Measurements from ENCODE around the gene ATP6V0D1. TPM values are rescaled to one million over a fixed set of nuclear protein-coding genes. Genes with fewer than 3 reads are reported as not detected.
A peak's percentile ranks its signal among the peaks of the same experiment; 100 is the strongest.

ATP6V0D1 gene
- total RNA-seq, 1 experiment from 2014 or later: 43.0 TPM

DNA sequence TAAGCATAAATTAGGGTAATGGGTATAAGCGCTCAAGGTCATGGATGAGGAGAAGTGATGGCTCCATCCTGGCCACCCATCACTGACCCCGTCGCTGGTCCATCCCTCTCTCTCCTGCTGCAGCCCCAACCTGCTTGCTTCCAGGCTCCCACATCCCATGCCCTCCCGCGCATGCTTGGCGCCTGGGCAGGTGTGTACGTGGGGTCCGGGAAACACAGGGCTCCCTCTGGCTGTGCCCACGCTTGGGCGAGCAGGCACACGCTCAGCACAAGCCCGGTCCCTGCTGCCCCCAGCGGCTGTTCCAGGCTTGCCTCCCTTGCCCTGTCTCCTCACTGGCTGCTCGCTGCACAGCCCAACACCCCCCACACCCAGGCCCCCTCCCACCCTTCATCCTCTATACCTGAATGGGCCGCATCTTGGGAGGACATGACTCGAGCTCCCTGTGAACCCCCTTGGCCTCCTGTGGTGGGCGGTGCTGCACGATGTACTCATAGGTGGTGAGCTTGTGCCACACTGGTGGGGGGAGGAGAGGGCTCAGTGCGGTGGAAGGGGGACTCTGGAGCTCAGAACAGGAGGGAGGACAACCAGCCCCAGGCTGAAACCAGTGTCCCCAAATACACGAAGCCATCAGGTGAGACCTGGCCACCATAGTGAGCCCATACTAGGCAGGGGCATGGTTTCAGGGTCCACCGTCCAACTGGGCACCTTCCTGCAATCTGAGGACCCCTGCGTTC is 83.0 kb downstream of the ATP6V0D1 start:
- Histone ChIP-seq H2BK20ac (ENCODE audit: low read depth, low read length, poor library complexity, severe bottlenecking) (no peak overlapping the region), H3K23ac (ENCODE audit: insufficient read length, low read depth, low read length) (no peak overlapping the region), H2BK15ac (ENCODE audit: low read depth, low read length) (no peak overlapping the region; the same call in 1 of the 2 replicates), H4K20me1 (ENCODE audit: control insufficient read depth, insufficient read depth, insufficient read length) (peaks cover 2% of the 10 kb centered on the region), H4K8ac (replicated peaks; ENCODE audit: insufficient read length, low read depth, low read length) (no peak overlapping the region), H2AK5ac (ENCODE audit: insufficient read length, low read length) (no peak overlapping the region), H3K9ac (ENCODE audit: extremely low read depth, insufficient read length, low read length) (no peak overlapping the region), H3K18ac (ENCODE audit: insufficient read length, low read depth, low read length) (no peak overlapping the region), H3K14ac (ENCODE audit: insufficient read depth, low read length) (no peak overlapping the region), H3K9me3 (ENCODE audit: control insufficient read depth, low read depth, low read length) (no peaks in the 10 kb centered on the region), H4K5ac (ENCODE audit: insufficient read length, low read depth, low read length) (no peak overlapping the region), H3K23me2 (ENCODE audit: insufficient read length, low read depth, low read length, poor library complexity, severe bottlenecking) (peaks cover 3% of the 10 kb centered on the region), H2BK120ac (ENCODE audit: low read depth, low read length, poor library complexity, severe bottlenecking) (no peak overlapping the region), H2AFZ (ENCODE audit: low read length) (no peak overlapping the region), H3K79me1 (ENCODE audit: insufficient read depth, low read depth, low read length, poor library complexity, severe bottlenecking) (no peaks in the 10 kb centered on the region), H3K4me2 (ENCODE audit: insufficient read depth, insufficient read length, low read length) (no peak overlapping the region), H3K4ac (ENCODE audit: low read depth, low read length) (no peak overlapping the region), H3K27ac (ENCODE audit: insufficient read length, low read depth, low read length) (no peak overlapping the region), H2BK5ac (ENCODE audit: insufficient read length, low read length) (no peak overlapping the region), H3K4me1 (ENCODE audit: insufficient read depth, low read length) (no peaks in the 10 kb centered on the region), H3K79me2 (ENCODE audit: insufficient read depth, low read length) (no peaks in the 10 kb centered on the region), H2BK12ac (ENCODE audit: insufficient read length, low read depth, low read length) (no peak overlapping the region), H3K27me3 (ENCODE audit: insufficient read depth, low read length) (peaks cover 20% of the 10 kb centered on the region; the same call in 1 of the 2 replicates), H4K91ac (ENCODE audit: insufficient read length, low read depth, low read length) (no peak overlapping the region), H3K56ac (ENCODE audit: insufficient read length, low read depth, low read length) (no peak overlapping the region), H3T11ph (ENCODE audit: low read length) (no peak overlapping the region)
- Mint-ChIP-seq H3K27me3 (ENCODE audit: low read depth) (peaks cover 64% of the 10 kb centered on the region), H3K4me1 (peaks cover 16 to 34% of the 10 kb centered on the region in 2 experiments), H3K36me3 (ENCODE audit: insufficient read depth in 1 of 3, low read depth in 3 of 3) (peaks cover 0 to 1% (median 0%) of the 10 kb centered on the region in 3 experiments; a peak in 1 of 7 replicates), H3K4me3 (no peak overlapping the region; a peak in 1 of 5 replicates), H3K9me3 (no peaks in the 10 kb centered on the region), H3K27ac (no peak overlapping the region)
- TF ChIP-seq, protein P1, sequence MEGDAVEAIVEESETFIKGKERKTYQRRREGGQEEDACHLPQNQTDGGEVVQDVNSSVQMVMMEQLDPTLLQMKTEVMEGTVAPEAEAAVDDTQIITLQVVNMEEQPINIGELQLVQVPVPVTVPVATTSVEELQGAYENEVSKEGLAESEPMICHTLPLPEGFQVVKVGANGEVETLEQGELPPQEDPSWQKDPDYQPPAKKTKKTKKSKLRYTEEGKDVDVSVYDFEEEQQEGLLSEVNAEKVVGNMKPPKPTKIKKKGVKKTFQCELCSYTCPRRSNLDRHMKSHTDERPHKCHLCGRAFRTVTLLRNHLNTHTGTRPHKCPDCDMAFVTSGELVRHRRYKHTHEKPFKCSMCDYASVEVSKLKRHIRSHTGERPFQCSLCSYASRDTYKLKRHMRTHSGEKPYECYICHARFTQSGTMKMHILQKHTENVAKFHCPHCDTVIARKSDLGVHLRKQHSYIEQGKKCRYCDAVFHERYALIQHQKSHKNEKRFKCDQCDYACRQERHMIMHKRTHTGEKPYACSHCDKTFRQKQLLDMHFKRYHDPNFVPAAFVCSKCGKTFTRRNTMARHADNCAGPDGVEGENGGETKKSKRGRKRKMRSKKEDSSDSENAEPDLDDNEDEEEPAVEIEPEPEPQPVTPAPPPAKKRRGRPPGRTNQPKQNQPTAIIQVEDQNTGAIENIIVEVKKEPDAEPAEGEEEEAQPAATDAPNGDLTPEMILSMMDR (conservative IDR thresholded peaks at IDR 0.05): peak; percentile 16; the same call in 1 of the 3 replicates
- DNase-seq: no peak
- WGBS (ENCODE audit: extremely low coverage, insufficient read length, low lambda C conversion rate): no CpG with 5 or more reads among the region's 22 CpGs

All from H9 (cell line).